Measurements from ENCODE around the gene KLHL21. TPM values are rescaled to one million over a fixed set of nuclear protein-coding genes. Genes with fewer than 3 reads are reported as not detected.

KLHL21 gene
- total RNA-seq, 2 experiments from 2014 or later, result 32.0 to 33.5 TPM

- TF ChIP-seq CTCF (IDR thresholded peaks at IDR 0.05), result no peak
- Mint-ChIP-seq H3K4me3 (peak overlapping the region; percentile 100), H3K27me3 (no peaks in the 10 kb centered on the region), H3K27ac (peak overlapping the region; percentile 100), H3K4me1 (ENCODE audit: low read depth) (peaks cover 38% of the 10 kb centered on the region), H3K36me3 (ENCODE audit: low read depth) (peaks cover 39% of the 10 kb centered on the region), H3K9me3 (no peaks in the 10 kb centered on the region)
- CTCF ChIA-PET, result interaction anchor here (1.2 to 5.3 kb wide), 6 partner anchors 10 to 47 kb away, joined by 3 to 22 read pairs (median 5); partner anchors contain the start of genes NOL9, TAS1R1, THAP3 and ZBTB48
- Histone ChIP-seq H3K9me3 (ENCODE audit: control insufficient read depth in 1 of 2, insufficient read depth in 1 of 2, low read length in 2 of 2) (no peaks in the 10 kb centered on the region), H3K36me3 (ENCODE audit: insufficient read depth, low read length) (peaks cover 19% of the 10 kb centered on the region), H3K4me3 (ENCODE audit: low read length) (peak overlapping the region; percentile 95), H3K27me3 (ENCODE audit: control insufficient read depth in 1 of 2, insufficient read depth in 2 of 2, low read length in 2 of 2) (no peaks in the 10 kb centered on the region), H3K27ac (ENCODE audit: low read depth in 1 of 2, low read length in 2 of 2) (peak overlapping the region; percentile 77 to 79), H3K4me1 (ENCODE audit: insufficient read depth, low read length) (peaks cover 61% of the 10 kb centered on the region)
- intact Hi-C loops (cut with DNase I, micrococcal nuclease), result loop anchor here (1.0 to 10.0 kb wide), 5 partner anchors 22 to 47 kb away; partner anchors contain the start of genes NOL9 (in 1 of the 2), TAS1R1 (in 1 of the 2), THAP3 (in 1 of the 2) and ZBTB48 (in 1 of the 2)
- ATAC-seq (ENCODE audit: poor library complexity) (peak; percentile 22), DNase-seq (peak in 8 of 14 experiments; percentile 22 to 64 (median 38))
- POLR2A ChIA-PET, result interaction anchor here (0.7 to 6.3 kb wide), 20 partner anchors 8 to 403 kb away, joined by 3 to 139 read pairs (median 7); partner anchors contain the start of genes CAMTA1, NOL9, PHF13 and RPL22
Measured at GRCh38 chr1:6601923-6602668, 573 bp downstream of the KLHL21 start.

GRCh38 chr1:6601049-6601922 is 1.4 kb downstream of the KLHL21 start:
- DNase-seq (peak; percentile 41 to 90 (median 70)), ATAC-seq (ENCODE audit: poor library complexity) (peak; percentile 46)
- H3K27ac Mint-ChIP-seq, result peak overlapping the region; percentile 98
- Histone ChIP-seq H3K4me1 (ENCODE audit: insufficient read depth, low read length) (peaks cover 69% of the 10 kb centered on the region), H3K4me3 (ENCODE audit: low read length) (peak overlapping the region; percentile 95), H3K27ac (ENCODE audit: low read depth in 1 of 2, low read length in 2 of 2) (peak overlapping the region; percentile 77 to 79), H3K9me3 (ENCODE audit: control insufficient read depth in 1 of 2, insufficient read depth in 1 of 2, low read length in 2 of 2) (no peaks in the 10 kb centered on the region), H3K27me3 (ENCODE audit: control insufficient read depth in 1 of 2, insufficient read depth in 2 of 2, low read length in 2 of 2) (no peaks in the 10 kb centered on the region), H3K36me3 (ENCODE audit: insufficient read depth, low read length) (peaks cover 27% of the 10 kb centered on the region)
- TF ChIP-seq CTCF (IDR thresholded peaks at IDR 0.05), result peak; percentile 18
- ChIA-PET POLR2A (interaction anchor here (0.8 to 6.3 kb wide), 20 partner anchors 10 to 208 kb away, joined by 3 to 139 read pairs (median 12); partner anchors contain the start of genes CAMTA1, DNAJC11, NOL9 and PHF13), CTCF (interaction anchor here (0.6 to 5.3 kb wide), 6 partner anchors 19 to 108 kb away, joined by 3 to 22 read pairs (median 4); partner anchors contain the start of genes NOL9, TAS1R1, THAP3 and ZBTB48)
- peak overlapping the region; percentile 100 for H3K4me3 Mint-ChIP-seq
- intact Hi-C loops (cut with DNase I, micrococcal nuclease), result loop anchor here (1.0 to 10.0 kb wide), 3 partner anchors 21 to 46 kb away; partner anchors contain the start of genes NOL9 (in 1 of the 2) and TAS1R1 (in 1 of the 2)
- peaks cover 46% of the 10 kb centered on the region for H3K4me1 Mint-ChIP-seq (ENCODE audit: low read depth)
- H3K9me3 Mint-ChIP-seq, result no peaks in the 10 kb centered on the region
- no peaks in the 10 kb centered on the region for H3K27me3 Mint-ChIP-seq
- H3K36me3 Mint-ChIP-seq (ENCODE audit: low read depth), result peaks cover 47% of the 10 kb centered on the region

All from CD4-positive, alpha-beta T cell (primary cell).